DMS153 treated with DMSO at 0.1 percent for 48 hours (cell line): ENCODE measurements around the gene TMA7.
A peak's percentile ranks its signal among the peaks of the same experiment; 100 is the strongest.
"Not testable (repeated sequence)": the region's sequence is repeated elsewhere in the genome, so short reads cannot be mapped to it uniquely, and the experiment has no call there.

Source experiments
- DNase-seq: peaks from one replicate; lab custom pipeline; 2025; ENCODE audit not compliant: unreplicated experiment; lab: John Stamatoyannopoulos, UW

The TMA7 gene

GRCh38 chr3:48435774-48436476 is 4.1 kb upstream of the TMA7 start:
- DNase-seq, result peak; percentile 10

- DNase-seq, result no peak
Observed at GRCh38 chr3:48436477-48436787, 3.6 kb upstream of the TMA7 start.

GRCh38 chr3:48436855-48437254 is 3.2 kb upstream of the TMA7 start:
- no peak for DNase-seq

- no peak for DNase-seq
Observed at GRCh38 chr3:48437812-48438211, 2.2 kb upstream of the TMA7 start.

GRCh38 chr3:48440590-48440958 is 517 bp downstream of the TMA7 start:
- no peak for DNase-seq

- no peak for DNase-seq
Observed at GRCh38 chr3:48441940-48442339, 1.9 kb downstream of the TMA7 start.

GRCh38 chr3:48445277-48445882 is 5.3 kb downstream of the TMA7 start:
- no peak for DNase-seq

GRCh38 chr3:48446043-48446424 is 6.0 kb downstream of the TMA7 start:
- no peak for DNase-seq

- DNase-seq, result peak; percentile 4
Observed at GRCh38 chr3:48446425-48447193, 6.6 kb downstream of the TMA7 start, which contains the start of gene ATRIP. Gene ATRIP, plus strand, starts transcription at chr3:48446737. Its CDS starts 109 bp downstream, at chr3:48446846.

GRCh38 chr3:48451270-48451669 is 11.2 kb downstream of the TMA7 start:
- DNase-seq, result no peak

- no peak for DNase-seq
Observed at GRCh38 chr3:48456456-48456855, 16.4 kb downstream of the TMA7 start.

- DNase-seq, result no peak
Observed at GRCh38 chr3:48459331-48459730, 19.3 kb downstream of the TMA7 start.

GRCh38 chr3:48459773-48460516 is 19.9 kb downstream of the TMA7 start:
- DNase-seq, result no peak

- DNase-seq, result no peak
Observed at GRCh38 chr3:48460517-48460902, 20.5 kb downstream of the TMA7 start.

GRCh38 chr3:48461767-48462166 is 21.7 kb downstream of the TMA7 start:
- not testable (repeated sequence) for DNase-seq

GRCh38 chr3:48463703-48464102 is 23.6 kb downstream of the TMA7 start:
- DNase-seq, result no peak

- DNase-seq, result no peak
Observed at GRCh38 chr3:48464713-48465221, 24.7 kb downstream of the TMA7 start.

GRCh38 chr3:48465237-48465530 is 25.1 kb downstream of the TMA7 start:
- DNase-seq, result no peak

GRCh38 chr3:48465531-48466378 is 25.7 kb downstream of the TMA7 start:
- DNase-seq, result peak; percentile 44

GRCh38 chr3:48466386-48467109 is 26.5 kb downstream of the TMA7 start:
- DNase-seq, result peak; percentile 1
